Anterior cingulate cortex (tissue), 58 donors: Measurements from ENCODE around the gene PIGS.

Experiments
- DNase-seq, 58 donors: peaks; one replicate each; lab custom pipeline; 2025; lab: John Stamatoyannopoulos, UW

PIGS gene

DNA sequence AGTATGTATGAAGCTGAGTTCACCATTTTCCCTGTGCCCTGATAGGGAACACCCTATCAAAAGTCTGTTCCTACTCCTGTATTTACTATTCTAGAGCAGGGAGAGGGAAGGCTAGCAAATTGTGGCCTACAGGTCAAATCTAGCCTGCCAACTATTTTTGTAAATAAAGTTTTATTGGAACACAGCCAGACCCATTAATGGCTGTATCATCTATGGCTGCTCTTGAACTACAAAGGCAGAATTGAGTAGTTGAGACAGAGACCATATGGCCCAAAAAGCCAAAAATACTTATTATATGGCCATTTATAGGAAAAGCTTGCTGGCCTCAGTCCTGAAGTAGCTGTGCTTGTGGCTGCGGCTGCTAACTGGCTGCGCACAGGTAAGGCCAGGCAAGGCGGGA is 9.6 kb upstream of the PIGS start:
- DNase-seq: no peak

DNA sequence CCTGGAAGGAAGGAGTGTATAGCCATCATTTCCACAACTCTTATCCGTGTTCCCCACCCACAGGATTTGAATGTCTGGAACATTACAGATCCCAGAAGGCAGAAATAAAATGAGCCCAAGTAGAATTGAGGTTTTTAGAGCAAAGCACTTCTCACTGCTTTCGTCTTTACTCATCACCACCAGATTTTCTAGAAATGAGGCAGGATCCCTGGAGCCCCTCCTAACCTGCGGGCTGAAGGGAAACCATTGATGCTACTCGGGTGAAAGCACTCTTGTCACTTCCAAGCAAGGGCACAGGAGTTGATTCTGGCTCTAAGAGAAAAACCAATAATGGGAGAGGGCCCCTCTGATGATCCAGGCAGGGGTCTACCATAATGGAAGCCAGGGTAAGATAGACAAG is 8.2 kb upstream of the PIGS start:
- DNase-seq: peak in 1 of 58 donors; percentile 14

DNA sequence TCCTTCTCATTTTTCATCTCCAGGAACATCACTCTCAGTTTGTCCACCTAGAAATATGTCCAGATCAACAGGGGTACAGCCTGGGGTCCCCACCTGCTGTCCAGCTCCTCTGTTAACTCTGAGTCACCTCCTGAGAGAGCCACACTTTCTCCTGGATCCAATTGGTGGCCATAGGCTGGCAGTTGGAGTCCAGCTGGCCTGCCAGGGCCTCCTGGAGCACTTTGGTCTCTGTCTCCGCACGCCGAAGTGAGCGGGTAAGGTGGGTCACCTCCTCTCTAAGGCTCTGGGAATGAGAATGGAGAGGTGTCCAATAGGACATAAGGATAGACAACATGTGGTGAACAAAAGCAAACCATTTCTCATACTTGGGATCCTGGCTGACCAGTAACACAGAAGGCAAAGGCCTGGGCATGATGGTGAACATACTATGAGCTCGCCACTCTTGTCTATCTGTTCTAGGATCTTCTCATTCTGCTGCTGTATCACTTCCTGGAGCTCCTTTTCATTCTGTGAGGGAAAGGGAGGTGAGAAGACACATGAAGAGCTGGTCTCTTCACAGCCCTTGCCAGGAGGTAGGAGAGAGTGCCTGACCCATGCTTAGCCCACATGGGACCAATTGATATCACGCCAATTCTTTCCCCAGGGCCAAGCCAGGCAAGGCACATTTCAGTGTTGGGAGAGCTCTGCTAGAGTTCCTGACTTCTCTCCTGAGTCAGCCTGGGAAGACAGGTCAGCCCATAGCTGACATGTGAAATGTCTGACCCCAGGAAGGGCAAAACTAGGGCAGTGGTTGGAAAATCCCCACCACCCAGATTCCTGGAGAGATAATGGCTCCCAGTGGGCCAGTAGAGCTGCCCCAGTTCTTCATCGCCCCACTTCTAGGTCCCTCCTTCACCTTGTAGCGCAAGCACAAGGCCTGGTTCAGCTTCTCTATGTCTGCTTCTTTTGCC is 7.2 kb upstream of the PIGS start:
- DNase-seq: no peak

DNA sequence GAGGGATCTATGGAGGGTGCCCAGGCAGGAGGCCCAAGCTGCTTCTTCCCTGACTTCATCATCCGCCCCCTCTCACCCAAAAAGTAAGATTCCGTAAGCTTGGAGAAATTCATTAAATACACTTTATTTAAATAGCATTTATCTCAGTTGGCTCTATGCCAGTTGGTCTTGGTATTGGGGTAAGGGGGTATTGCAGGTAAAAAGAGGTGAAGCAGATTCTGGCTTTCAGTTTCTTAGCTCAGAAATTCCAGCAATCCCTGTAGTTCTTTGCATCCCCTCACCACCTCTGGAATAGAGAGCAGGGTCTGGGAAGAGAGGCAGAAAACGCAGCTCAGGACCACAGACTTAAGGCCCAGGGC is 6.1 kb upstream of the PIGS start:
- DNase-seq: no peak

DNA sequence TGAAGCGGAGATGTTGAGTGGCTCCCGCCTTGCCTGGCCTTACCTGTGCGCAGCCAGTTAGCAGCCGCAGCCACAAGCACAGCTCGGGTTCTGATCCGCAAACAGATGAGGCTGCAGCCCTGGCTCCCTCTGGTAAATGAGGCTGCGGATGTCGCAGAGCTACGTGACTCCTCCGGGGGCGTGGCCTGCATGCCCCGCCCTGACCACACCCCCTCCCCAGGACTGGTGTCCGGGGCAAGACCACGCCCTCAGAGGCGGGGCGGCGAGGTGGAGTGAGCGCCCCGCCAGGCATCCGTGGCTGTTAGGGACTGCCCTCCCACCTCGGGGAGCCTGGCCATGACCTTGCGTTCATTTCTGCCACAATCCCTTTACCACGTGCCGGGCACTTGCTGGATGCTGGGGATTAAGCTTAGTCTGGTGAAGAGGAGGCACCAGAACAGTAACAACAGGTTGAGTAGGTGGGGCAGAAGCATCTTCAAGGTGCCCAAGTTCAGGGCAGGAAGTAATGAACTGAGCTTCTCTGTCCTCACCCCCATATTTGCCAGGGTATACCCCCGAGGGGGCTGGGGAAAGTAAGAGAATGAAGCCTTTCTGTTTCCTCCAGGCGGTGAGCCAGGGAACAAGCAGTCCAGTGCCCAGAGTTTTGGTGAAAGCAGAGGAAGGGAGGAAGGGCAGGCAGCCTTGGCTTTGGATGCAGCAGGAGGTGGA is 5.6 kb upstream of the PIGS start, which contains the start of gene ALDOC:
ALDOC (minus strand) TSS at position 138 of the 708 bp plus-strand sequence. CDS start 1,363 bp downstream, outside the sequence.
- peak; percentile 42 to 99 (median 94) for DNase-seq

DNA sequence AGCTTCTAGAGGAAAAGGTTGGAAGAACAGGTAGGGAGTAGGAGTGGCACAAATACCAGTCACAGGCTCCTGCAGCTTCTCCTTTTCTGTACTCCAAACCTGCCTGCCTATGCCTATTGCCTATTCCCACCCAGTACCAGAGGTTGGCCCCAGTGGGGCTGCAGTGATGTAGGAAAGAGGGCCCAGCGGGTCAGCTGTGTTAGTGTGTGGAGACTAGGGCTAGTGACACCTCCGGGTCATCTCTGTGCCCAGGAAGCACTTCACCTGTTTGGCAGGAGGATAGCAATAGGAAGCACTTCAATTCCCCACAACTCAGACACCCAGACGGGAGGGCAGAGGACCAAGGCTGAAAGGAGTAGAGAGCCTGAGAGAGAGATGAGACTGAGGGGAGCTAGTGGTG is 4.7 kb upstream of the PIGS start:
- peak in 3 of 58 donors; percentile 7 to 30 (median 12) for DNase-seq

DNA sequence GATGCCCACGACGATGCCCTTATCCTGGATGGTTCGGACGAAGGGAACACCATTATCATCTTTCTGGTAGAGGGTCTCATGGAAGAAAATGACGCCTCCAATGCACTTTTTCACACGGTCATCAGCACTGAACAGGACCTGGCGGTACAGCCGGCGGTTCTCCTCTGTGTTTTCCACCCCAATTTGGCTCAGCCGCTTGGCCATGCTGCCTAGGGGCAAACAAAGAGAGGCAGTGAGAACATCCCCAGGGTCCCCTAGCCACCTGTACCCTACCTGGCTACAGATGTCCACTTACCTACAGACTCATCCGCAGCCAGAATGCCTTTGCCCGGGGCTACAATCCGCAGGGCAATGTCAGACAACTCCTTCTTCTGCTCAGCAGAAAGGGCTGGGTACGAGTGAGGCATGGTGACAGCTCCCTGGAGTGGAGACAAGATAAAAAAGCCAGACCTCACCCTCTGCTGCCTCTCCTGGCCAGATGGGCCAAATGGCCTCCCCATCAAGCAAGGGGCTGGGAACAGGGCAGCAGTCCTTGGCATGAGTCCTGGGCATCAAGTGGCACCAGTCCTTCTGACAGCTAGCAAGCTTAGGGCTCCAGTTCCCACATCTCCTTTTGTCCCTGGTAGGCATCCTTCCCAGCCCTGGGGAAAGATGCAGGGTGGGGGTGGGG is 3.9 kb upstream of the PIGS start:
- DNase-seq: peak in 48 of 58 donors; percentile 12 to 82 (median 53)

DNA sequence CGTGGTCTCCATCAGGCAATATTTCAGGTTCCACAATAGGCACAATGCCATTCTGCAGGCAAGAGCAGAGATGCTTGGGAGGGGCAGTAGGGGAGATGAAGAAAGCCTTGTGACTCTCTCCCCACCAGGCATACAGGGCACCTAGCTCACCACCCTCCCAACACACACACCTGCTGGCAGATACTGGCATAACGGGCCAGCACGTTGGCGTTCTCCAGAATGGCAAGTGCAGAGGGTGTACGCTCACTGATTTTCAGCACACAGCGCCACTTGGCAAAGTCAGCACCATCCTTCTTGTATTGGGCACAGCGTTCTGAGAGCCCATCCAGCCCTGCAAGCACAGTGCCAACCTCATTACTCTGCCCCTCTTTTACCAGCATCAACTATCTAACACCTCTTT is 3.2 kb upstream of the PIGS start:
- peak in 1 of 58 donors; percentile 3 for DNase-seq

DNA sequence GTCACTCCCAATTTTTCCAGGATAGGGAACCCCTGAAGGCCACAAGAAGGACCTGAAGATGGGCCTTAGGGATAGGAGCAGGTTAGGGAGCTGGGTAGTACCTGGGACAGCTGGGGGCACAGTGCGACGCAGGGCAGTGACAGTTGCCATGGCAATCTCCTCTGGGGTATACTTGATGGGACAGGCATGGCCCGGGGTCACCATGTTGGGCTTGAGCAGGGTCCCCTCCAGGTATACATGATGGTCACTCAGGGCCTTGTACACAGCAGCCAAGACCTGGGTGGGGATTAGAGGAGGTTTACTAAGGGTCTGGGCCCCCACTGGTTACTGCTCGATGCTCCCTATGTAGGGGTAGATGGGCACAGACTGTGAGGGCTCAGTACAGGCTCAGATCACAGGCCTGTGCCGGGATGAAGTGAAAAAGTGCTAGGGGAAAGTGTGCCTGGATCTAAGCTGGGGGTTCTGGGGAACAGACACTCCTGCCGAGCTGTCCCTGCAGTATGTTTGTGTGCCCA is 2.7 kb upstream of the PIGS start:
- DNase-seq: no peak

DNA sequence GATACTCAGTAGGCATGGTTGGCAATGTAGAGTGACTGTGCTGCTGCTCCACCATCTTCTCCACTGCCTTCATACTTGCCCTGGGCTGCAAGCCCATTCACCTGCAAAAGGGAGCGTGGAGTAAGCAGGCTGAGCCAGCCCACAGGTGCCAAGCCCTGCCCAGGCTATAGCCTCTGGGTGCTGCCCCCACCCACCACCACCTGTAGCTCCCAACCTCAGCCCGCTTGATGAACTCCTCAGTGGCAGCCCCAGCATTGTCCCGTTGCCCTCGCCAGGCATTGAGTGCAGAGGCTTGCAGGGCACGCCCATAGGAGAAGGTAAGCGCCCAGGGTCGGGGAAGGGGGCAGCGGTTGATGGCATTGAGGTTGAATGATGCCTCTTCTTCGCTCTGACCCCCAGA is 2.2 kb upstream of the PIGS start:
- DNase-seq: no peak

DNA sequence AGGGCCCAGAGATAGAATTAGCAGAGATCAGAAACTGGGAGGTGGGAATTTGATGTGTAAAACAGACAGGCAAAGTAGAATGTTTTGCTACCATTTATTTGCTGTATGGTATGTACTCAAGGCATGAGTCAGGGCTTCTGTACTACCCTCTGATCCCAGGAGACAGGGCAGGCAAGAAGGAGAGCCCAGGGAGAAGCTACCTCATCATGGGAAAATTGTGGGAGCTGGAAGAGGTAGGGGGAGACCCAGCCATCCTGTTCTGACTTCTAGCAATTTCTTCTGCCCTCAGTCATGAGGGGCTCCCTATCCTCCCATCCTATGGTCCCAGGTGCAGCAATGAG is 1.7 kb upstream of the PIGS start:
- no peak for DNase-seq

DNA sequence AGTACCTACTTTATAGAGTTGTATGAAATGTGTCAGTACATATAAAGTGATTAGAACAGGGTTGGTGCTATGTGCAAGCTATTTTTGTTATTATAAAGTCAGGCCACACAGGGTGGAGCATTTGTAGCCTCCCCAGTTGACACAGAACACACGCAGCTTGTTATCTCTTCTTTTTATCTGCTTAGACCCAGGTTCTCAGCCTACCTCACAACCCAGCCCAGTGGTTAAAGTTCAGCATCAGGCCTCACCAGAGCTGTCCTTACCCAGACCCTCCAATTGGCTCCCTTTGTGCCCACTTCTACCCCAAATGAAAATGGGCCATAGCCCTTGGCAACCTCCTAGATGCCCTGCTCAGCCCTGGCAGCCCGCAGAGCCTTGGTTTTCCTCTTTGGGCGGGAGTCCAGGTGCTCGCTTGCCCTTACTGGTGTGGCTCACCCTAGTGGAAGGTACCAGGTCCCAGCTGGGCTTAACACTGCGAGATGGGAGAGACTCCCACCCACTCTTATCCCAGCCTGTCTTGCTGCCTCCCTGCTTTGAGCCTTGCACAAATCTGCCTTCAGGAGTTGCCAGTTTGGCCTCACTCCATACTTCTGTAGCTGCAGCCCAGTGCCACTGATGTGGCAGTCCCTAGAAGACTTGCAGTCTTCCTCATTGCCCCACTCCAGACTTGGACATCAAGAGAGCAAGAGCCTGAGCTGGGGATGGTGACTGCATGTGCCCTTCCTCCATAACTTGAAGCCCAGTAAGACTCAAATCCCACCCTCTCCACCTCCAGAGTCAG is 1.1 kb upstream of the PIGS start:
- peak in 18 of 58 donors; percentile 6 to 43 (median 15) for DNase-seq

DNA sequence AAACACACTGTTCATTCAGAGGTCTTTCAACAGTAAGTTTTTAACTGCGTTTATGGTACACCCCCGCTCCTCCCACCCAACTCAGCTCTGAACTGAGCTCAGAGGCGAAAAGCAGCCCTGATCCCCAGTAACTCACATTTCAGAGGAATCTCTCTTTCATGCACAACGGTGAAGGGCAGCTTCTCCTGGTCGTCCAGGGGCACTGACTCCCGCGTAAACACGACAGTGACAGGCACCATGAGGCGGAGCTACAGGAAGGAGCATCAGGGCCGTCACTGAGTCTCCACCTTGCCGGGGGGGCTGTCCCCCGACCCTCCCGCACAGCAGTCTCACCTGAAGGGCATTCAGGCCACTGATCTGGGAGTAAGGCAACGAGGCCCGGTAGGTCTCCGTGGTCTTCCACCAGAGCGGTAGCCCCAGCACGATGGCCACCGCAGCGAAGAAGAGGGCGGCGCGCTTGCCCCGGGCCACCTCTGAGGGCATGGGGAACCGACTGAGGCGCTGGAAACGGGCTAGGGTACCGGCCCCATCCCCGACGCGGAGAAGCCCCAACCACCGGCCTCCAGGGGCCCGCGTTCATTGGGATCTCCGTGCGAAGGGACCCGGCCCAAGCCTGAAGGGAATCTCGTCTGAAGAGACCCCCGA is 486 bp downstream of the PIGS start:
- peak in 23 of 58 donors; percentile 12 to 58 (median 37) for DNase-seq

DNA sequence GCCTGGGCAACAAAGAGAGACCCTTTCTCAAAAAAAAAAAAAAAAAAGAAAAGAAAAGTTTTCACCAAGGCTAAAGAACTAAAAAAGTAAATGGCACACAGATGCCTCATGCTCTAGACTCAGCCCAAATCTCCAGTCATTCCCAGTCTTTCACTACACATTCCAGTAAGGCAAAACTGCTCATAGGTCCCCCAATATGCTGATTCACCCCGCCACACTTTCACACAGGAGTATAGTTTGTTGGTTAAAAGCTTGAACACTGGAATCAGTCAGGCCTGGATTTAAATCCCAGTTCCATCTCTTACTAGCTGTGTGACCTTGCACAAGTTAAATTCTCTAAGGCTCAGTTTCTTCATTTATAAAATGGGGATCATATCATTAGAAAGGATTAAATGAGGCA is 1.9 kb downstream of the PIGS start:
- no peak for DNase-seq

DNA sequence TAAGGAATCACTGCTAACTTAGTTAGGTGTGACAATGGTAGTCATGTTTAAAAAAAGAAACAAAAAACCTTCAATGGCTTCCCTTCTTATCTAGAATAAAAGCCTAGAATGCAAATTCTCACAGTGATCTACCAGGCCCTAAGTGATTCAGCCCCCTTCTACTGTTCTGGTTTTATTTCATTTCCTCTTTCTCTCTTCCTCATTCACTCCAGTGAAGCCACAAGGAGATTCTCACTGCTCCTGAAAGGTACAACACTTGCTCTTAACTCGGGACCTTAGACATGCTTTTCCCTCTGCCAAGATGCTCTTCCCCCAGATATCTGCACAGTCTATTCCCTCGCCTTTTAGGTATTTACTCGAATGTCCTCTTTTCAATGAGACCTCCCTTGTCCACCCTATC is 3.7 kb downstream of the PIGS start:
- no peak for DNase-seq

DNA sequence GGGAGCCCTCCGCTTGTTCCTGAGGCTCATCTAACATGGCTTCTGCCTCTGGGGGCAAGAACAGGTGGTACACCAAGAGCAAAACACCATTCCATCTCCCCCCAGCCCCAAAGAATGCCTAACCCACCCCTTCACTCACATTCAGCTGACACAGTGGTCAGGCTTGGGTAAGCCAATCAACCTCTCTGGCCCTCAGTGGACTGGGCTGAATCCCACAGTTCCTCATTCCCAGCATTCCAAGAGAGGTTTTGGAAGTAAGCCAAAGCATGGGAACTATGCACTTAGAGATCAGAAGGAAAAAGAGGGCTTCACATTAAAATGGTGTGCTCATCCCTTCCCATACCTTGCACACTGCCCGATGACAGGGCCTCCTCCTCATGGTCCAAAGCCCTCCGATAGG is 7.8 kb downstream of the PIGS start:
- DNase-seq: no peak

DNA sequence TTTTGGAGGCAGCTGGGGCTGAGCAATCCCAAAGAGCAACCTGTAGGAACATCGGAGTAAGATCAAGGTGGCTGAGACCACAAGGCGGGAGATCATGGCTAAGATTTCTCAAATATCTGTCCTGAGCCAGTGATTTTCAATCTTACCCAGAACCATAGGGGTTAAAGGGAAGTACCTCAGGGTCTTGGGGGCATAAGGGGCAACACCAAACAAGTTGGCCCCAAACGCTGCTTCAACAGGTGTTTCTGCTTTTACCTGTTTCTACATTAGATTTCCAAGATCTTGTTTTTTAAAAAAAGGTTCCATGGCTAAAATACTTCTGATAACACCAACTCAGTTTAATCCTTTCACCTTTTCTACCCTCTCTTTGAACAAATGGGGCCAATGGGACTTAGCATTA is 16.3 kb downstream of the PIGS start:
- DNase-seq: no peak

DNA sequence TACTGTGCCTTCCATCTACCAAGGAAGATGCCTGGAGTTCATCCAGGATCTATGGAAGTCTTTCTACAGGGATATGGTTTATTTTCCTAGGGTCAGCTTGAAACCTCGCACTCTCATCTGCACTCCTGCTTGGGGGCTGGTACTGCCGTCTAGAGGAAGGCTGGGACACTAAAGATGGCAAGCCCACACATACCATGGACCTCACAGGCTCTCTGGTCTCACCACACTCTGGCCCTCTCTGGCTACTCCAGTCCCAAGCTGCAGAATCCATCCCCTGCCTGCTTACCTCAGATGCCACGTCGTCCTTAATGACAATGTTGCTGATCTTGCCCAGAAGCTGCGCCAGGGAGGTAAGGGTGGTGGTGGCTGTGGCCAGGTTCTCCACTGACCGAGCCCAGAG is 16.8 kb downstream of the PIGS start:
- DNase-seq: peak in 1 of 58 donors; percentile 3

DNA sequence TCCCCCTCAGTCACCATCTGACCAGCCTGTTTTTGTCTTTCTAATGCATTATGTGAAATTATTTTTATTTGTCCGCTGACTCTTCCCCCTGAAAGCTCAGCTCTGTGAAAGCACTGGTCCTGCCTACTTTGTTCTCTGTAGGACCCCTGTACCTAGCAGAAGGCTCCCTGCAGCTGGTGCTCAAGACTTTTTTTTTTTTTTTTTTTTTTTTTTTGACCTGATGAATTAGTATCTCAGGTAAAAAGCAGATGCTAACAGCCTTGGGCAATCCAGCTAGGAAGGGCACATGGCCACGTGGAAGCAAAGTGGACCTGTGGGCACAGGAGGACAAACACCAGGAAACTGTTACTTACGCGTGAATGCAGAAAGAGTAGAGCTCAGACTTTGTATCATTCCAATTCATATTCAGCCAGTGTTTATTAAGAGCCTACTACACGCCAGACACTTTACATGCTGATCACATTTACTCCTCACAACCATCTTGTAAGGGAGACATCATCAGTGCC is 18.3 kb downstream of the PIGS start:
- no peak for DNase-seq
